CD8-positive, alpha-beta memory T cell (primary cell): ENCODE results near the gene MFSD6L. TPM values are rescaled to one million over a fixed set of nuclear protein-coding genes. Genes with fewer than 3 reads are reported as not detected.
A peak's percentile ranks its signal among the peaks of the same experiment; 100 is the strongest.

ENCODE experiments used
- CTCF ChIA-PET: fragments of 350-600 bp; sonication (Branson Sonifier 250); formaldehyde crosslinking; loops from one replicate; lab custom pipeline; 2021; ENCODE audit warnings: antibody characterized with exemption; lab: Charles Lee
- POLR2A ChIA-PET: fragments of 350-600 bp; sonication (Branson Sonifier 250); formaldehyde crosslinking; loops from one replicate; lab custom pipeline; 2021; ENCODE audit warnings: antibody characterized with exemption; lab: Charles Lee
- DNase-seq, 5 donors: peaks; one replicate each; pipeline versions ENCODE4 v3.0.0 to v3.0.0-alpha.2; 2020 to 2022; ENCODE audit warnings: mixed read lengths in 1 of 5
- H3K27ac ChIP-seq: one replicate; pipeline ENCODE4 v1.7.0; 2013; ENCODE audit warnings: low read depth, mild to moderate bottlenecking, low read length, moderate library complexity
- H3K27me3 ChIP-seq: 2 replicates; pipeline ENCODE4 v1.7.0; 2013; ENCODE audit warnings: low read length, mild to moderate bottlenecking; ENCODE audit not compliant: insufficient read depth, poor library complexity, severe bottlenecking
- H3K36me3 ChIP-seq: 2 replicates; pipeline ENCODE4 v1.7.0; 2013; ENCODE audit warnings: mild to moderate bottlenecking, low read length, moderate library complexity; ENCODE audit not compliant: insufficient read depth
- H3K4me1 ChIP-seq: 2 replicates; pipeline ENCODE4 v1.7.0; 2013; ENCODE audit warnings: mild to moderate bottlenecking, low read length, moderate library complexity; ENCODE audit not compliant: insufficient read depth
- H3K4me3 ChIP-seq: 2 replicates; pipeline ENCODE4 v1.7.0; 2013; ENCODE audit warnings: mild to moderate bottlenecking, low read length
- H3K9me3 ChIP-seq: 2 replicates; pipeline ENCODE4 v1.7.0; 2013; ENCODE audit warnings: mild to moderate bottlenecking, low read length
- H3K27ac Mint-ChIP-seq, 8 donors: one replicate each; pipeline ENCODE4 v1.8.0; 2020 to 2021; ENCODE audit warnings: mixed read lengths in 8 of 8, mild to moderate bottlenecking in 6 of 8, inconsistent platforms in 3 of 8, moderate library complexity in 3 of 8
- H3K27me3 Mint-ChIP-seq, 2 donors: one replicate each; pipeline ENCODE4 v1.8.0; 2020 to 2021; ENCODE audit warnings: mixed read lengths in 2 of 2, mild to moderate bottlenecking in 1 of 2, moderate library complexity in 1 of 2
- H3K36me3 Mint-ChIP-seq, 3 donors: one replicate each; pipeline ENCODE4 v1.8.0; 2020 to 2021; ENCODE audit warnings: mixed read lengths in 3 of 3, inconsistent platforms in 1 of 3, mild to moderate bottlenecking in 1 of 3
- H3K4me1 Mint-ChIP-seq, 3 donors: one replicate each; pipeline ENCODE4 v1.8.0; 2020 to 2021; ENCODE audit warnings: mixed read lengths in 3 of 3, inconsistent platforms in 1 of 3, mild to moderate bottlenecking in 1 of 3
- H3K4me3 Mint-ChIP-seq, 7 donors: one replicate each; pipeline ENCODE4 v1.8.0; 2020 to 2021; ENCODE audit warnings: mixed read lengths in 7 of 7, mild to moderate bottlenecking in 6 of 7, moderate library complexity in 4 of 7, inconsistent platforms in 2 of 7
- H3K9me3 Mint-ChIP-seq, 5 donors: one replicate each; pipeline ENCODE4 v1.8.0; 2020 to 2022; ENCODE audit warnings: mixed read lengths in 5 of 5, mild to moderate bottlenecking in 3 of 5, moderate library complexity in 2 of 5, inconsistent platforms in 1 of 5
- polyA plus RNA-seq: library from polyadenylated mRNA; unstranded; fragments of 300-500 nt; fragmentation: Illumina TruSeq; gene quantifications from one replicate; pipeline ENCODE4 v1.2.3, GENCODE V29; 2021
- total RNA-seq, 2 experiments: library from RNA; stranded (reverse); gene quantifications; one replicate each; pipeline ENCODE4 v1.2.3, GENCODE V29; 2021

The MFSD6L gene
- total and polyA plus RNA-seq, 3 experiments from 2014 or later, result not detected

DNA sequence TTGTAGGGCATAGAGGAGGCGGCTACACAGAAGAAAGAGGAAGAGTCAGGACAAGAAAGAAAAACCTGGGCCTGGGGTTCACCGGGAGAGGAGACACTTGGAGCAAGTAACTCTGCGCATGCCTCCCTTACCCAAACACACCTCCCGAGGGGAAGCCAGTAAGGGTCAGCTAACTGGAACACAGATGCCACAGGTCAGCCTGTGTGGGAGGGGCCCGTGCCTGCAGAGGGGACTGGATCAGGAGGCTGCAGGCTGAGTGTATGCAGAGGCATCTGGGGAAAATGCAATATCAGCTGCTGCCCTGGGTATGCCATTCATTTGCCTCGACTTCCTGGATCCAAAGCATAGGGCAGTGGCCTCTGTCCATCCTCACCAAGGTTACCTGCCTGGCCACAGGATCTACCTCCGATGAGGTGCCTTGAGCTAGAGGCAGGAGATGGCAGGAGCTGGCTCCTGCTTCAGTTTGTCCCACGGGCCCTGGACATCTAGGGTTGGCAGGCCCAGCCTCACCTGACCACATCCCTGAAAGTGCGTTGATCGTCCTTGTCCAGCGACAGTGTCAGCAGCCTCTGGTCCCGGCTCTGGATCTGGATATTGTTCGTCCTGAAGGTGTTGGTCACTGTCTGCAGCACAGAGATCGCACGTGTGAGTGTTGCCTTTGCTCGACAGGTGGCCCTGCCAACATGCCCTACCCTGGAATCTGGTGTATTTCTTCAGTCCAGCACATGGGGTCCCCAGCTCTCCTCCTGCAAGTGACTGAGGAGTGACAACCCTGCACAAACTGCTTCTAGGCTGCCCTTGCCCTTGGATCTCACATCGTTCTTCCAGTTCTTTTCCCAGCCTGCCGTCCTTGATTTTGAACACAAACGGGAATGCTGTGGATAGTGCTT, 4.6 kb upstream of the MFSD6L start:
- no peak overlapping the region for H3K4me3 ChIP-seq
- no peaks in the 10 kb centered on the region for H3K36me3 ChIP-seq
- Mint-ChIP-seq H3K4me3 (no peak overlapping the region), H3K27ac (no peak overlapping the region), H3K36me3 (peaks cover 3 to 14% (median 7%) of the 10 kb centered on the region in 3 donors), H3K27me3 (peaks cover 0 to 5% of the 10 kb centered on the region in 2 donors), H3K4me1 (peaks cover 7 to 15% (median 11%) of the 10 kb centered on the region in 3 donors), H3K9me3 (peaks cover 0 to 16% (median 10%) of the 10 kb centered on the region in 5 donors)
- ChIA-PET CTCF (interaction anchor here (2.4 kb wide), 1 partner anchor 194 kb away, joined by 7 read pairs; no protein-coding TSS in a partner anchor), POLR2A (no interaction called here)
- H3K27me3 ChIP-seq, result no peaks in the 10 kb centered on the region
- no peak overlapping the region for H3K27ac ChIP-seq
- no peak for DNase-seq
- no peaks in the 10 kb centered on the region for H3K9me3 ChIP-seq
- H3K4me1 ChIP-seq, result no peaks in the 10 kb centered on the region

- Mint-ChIP-seq H3K4me3 (no peak overlapping the region), H3K36me3 (no peaks in the 10 kb centered on the region), H3K27ac (no peak overlapping the region), H3K9me3 (no peaks in the 10 kb centered on the region), H3K4me1 (peaks cover 2 to 6% (median 4%) of the 10 kb centered on the region in 3 donors), H3K27me3 (no peaks in the 10 kb centered on the region)
- Histone ChIP-seq H3K27me3 (no peaks in the 10 kb centered on the region), H3K9me3 (no peaks in the 10 kb centered on the region), H3K36me3 (no peaks in the 10 kb centered on the region), H3K4me3 (no peak overlapping the region), H3K27ac (no peak overlapping the region), H3K4me1 (no peaks in the 10 kb centered on the region)
- ChIA-PET CTCF (no interaction called here), POLR2A (no interaction called here)
- DNase-seq, result no peak
Observed at GRCh38 chr17:8801135-8801840, 2.1 kb upstream of the MFSD6L start.

GRCh38 chr17:8800656-8801055, 1.5 kb upstream of the MFSD6L start:
- Histone ChIP-seq H3K4me1 (no peaks in the 10 kb centered on the region), H3K27me3 (no peaks in the 10 kb centered on the region), H3K27ac (no peak overlapping the region), H3K4me3 (no peak overlapping the region), H3K36me3 (no peaks in the 10 kb centered on the region), H3K9me3 (no peaks in the 10 kb centered on the region)
- Mint-ChIP-seq H3K36me3 (no peaks in the 10 kb centered on the region), H3K27me3 (peaks cover 0 to 4% of the 10 kb centered on the region in 2 donors), H3K27ac (no peak overlapping the region), H3K4me1 (no peaks in the 10 kb centered on the region), H3K9me3 (no peaks in the 10 kb centered on the region), H3K4me3 (no peak overlapping the region)
- CTCF ChIA-PET, result interaction anchor here (2.2 kb wide), 1 partner anchor 15 kb away, joined by 9 read pairs; no protein-coding TSS in a partner anchor
- POLR2A ChIA-PET, result no interaction called here
- no peak for DNase-seq

DNA sequence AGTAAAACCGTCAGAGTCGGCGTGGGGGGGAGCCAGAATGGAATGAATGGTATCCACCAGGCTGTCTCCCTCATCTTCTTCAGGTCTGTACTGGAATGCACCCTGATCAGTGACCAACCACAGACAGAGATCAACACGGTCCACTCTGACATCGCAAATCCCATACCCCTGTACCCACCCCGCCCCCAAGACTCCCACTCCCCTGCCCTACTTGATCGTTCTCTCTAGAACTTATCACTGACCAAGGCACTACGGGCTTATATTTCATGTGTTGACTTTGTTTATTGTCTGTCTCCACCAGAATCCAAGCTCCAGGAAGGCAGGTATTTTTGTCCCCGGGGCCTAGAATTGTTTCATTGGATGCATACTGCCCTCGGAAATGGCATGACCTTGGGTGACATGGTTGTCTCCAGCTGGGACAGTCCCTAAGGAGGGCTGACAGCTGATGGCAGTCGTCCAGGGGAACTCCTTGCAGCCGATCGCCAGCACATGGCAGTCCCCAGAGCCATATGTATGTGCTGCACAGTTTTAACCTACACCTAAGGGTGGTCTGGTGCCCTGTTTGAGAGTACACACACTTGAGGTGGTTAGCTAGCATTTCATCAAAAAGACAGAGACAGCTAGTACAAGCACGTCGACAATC, 526 bp upstream of the MFSD6L start:
- no peak overlapping the region for H3K27ac ChIP-seq
- H3K27me3 Mint-ChIP-seq, result peaks cover 0 to 4% of the 10 kb centered on the region in 2 donors
- CTCF ChIA-PET, result interaction anchor here (2.2 kb wide), 1 partner anchor 14 kb away, joined by 9 read pairs; no protein-coding TSS in a partner anchor
- no peaks in the 10 kb centered on the region for H3K36me3 ChIP-seq
- H3K27ac Mint-ChIP-seq, result peak overlapping the region in 1 of 8 donors; percentile 68
- no peaks in the 10 kb centered on the region for H3K4me1 ChIP-seq
- no peak for DNase-seq
- H3K9me3 ChIP-seq, result no peaks in the 10 kb centered on the region
- no peaks in the 10 kb centered on the region for H3K27me3 ChIP-seq
- no peaks in the 10 kb centered on the region for H3K9me3 Mint-ChIP-seq
- no peaks in the 10 kb centered on the region for H3K36me3 Mint-ChIP-seq
- H3K4me3 Mint-ChIP-seq, result no peak overlapping the region
- H3K4me1 Mint-ChIP-seq, result no peaks in the 10 kb centered on the region
- POLR2A ChIA-PET, result no interaction called here
- no peak overlapping the region for H3K4me3 ChIP-seq

- no peak overlapping the region for H3K27ac Mint-ChIP-seq
- no peak overlapping the region for H3K27ac ChIP-seq
- H3K4me3 ChIP-seq, result no peak overlapping the region
- ChIA-PET POLR2A (no interaction called here), CTCF (interaction anchor here (2.2 kb wide), 1 partner anchor 13 kb away, joined by 9 read pairs; no protein-coding TSS in a partner anchor)
- H3K27me3 Mint-ChIP-seq, result peaks cover 0 to 4% of the 10 kb centered on the region in 2 donors
- no peaks in the 10 kb centered on the region for H3K27me3 ChIP-seq
- peaks cover 0 to 2% (median 0%) of the 10 kb centered on the region in 5 donors for H3K9me3 Mint-ChIP-seq
- no peak overlapping the region for H3K4me3 Mint-ChIP-seq
- H3K9me3 ChIP-seq, result no peaks in the 10 kb centered on the region
- H3K4me1 ChIP-seq, result no peaks in the 10 kb centered on the region
- H3K4me1 Mint-ChIP-seq, result no peaks in the 10 kb centered on the region
- H3K36me3 Mint-ChIP-seq, result peaks cover 0 to 4% (median 0%) of the 10 kb centered on the region in 3 donors
- no peaks in the 10 kb centered on the region for H3K36me3 ChIP-seq
- no peak for DNase-seq
Observed at GRCh38 chr17:8798176-8798845, 854 bp downstream of the MFSD6L start.

DNA sequence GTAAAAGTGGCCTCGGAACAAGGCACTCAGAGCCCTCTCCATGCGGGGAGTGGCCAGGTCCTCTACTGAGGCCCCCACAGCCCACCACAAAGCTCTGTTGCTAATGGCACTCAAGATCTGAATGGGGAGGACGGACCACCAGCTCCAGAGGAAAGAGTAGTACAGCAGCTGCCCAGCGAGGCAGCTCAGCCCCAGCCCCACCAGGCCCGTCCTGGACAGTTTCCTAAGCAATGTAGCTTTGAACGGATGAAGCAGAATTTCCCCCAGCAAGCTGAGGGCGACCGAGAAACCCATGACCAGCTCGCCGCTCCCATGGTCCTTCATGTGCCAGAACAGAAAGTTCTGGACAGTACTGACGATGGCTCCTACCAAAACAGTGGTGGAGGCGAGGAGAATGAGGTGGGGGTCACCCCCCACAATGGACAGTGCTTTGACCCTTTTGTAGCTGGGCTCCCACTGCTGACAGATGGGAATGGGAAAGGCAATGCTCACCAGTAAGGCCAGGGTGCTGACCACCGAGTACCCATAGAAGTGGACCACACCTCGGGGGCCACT, 1.5 kb downstream of the MFSD6L start:
- CTCF ChIA-PET, result no interaction called here
- H3K36me3 ChIP-seq, result no peaks in the 10 kb centered on the region

GRCh38 chr17:8794636-8795035, 4.5 kb downstream of the MFSD6L start:
- Mint-ChIP-seq H3K27ac (no peak overlapping the region), H3K9me3 (peaks cover 2 to 9% (median 8%) of the 10 kb centered on the region in 5 donors), H3K4me3 (no peak overlapping the region), H3K4me1 (no peaks in the 10 kb centered on the region), H3K36me3 (peaks cover 0 to 6% (median 4%) of the 10 kb centered on the region in 3 donors), H3K27me3 (peaks cover 2 to 9% of the 10 kb centered on the region in 2 donors)
- no peak for DNase-seq
- H3K4me3 ChIP-seq, result no peak overlapping the region
- H3K4me1 ChIP-seq, result no peaks in the 10 kb centered on the region
- CTCF ChIA-PET, result interaction anchor here (2.8 kb wide), 1 partner anchor 9 kb away, joined by 15 read pairs; no protein-coding TSS in a partner anchor
- H3K36me3 ChIP-seq, result no peaks in the 10 kb centered on the region
- H3K27ac ChIP-seq, result no peak overlapping the region
- H3K27me3 ChIP-seq, result no peaks in the 10 kb centered on the region
- POLR2A ChIA-PET, result no interaction called here
- H3K9me3 ChIP-seq, result no peaks in the 10 kb centered on the region

More for the DNA sequence above, 1.5 kb downstream of the MFSD6L start:
- POLR2A ChIA-PET, result no interaction called here
- peaks cover 0 to 4% (median 0%) of the 10 kb centered on the region in 3 donors for H3K36me3 Mint-ChIP-seq
- no peaks in the 10 kb centered on the region for H3K9me3 ChIP-seq
- H3K9me3 Mint-ChIP-seq, result peaks cover 0 to 2% (median 0%) of the 10 kb centered on the region in 5 donors
- DNase-seq, result no peak
- H3K27me3 Mint-ChIP-seq, result peaks cover 0 to 4% of the 10 kb centered on the region in 2 donors
- H3K4me3 ChIP-seq, result no peak overlapping the region
- H3K27me3 ChIP-seq, result no peaks in the 10 kb centered on the region
- no peak overlapping the region for H3K4me3 Mint-ChIP-seq
- H3K4me1 Mint-ChIP-seq, result no peaks in the 10 kb centered on the region
- no peaks in the 10 kb centered on the region for H3K4me1 ChIP-seq
- H3K27ac Mint-ChIP-seq, result no peak overlapping the region
- no peak overlapping the region for H3K27ac ChIP-seq
